Measurements from ENCODE around the gene CILP2. TPM values are rescaled to one million over a fixed set of nuclear protein-coding genes. Genes with fewer than 3 reads are reported as not detected.
A peak's percentile ranks its signal among the peaks of the same experiment; 100 is the strongest.

CILP2 gene
- total and polyA plus RNA-seq, 2 experiments from 2014 or later, result 4.0 to 21.6 TPM

DNA sequence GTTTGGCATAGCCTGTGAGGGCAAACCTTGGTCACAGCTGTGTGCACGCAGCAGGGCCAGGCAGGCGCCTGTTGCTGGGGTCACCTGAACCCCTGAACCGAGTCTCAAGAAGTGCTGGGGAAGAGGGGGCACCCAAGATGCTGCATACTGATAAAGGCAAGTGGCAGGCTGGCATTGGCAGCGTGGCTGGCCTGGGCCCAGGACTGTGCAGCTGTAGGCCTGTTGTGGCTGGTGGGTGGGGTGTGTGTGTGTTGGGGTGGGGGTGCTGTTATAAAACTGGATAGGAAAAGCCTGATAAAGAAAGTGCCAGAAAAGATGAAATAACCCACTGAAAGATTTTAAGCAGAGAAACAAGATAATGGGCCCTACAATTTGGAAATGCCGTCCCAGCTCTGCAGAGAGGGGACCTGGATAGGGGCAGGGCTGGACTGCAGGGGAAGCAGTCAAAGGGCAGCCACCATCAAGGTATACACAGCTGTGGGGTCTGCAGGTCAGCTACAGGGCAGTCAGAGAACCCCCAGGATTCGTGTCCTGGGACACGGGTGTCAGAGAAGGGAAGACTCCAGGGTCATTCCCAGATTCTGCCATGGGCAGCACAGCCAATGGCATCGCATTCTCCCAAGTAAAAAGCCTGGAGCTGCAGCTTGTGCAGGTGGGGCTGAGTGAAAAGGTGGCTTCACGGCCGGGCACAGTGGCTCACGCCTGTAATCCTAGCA lies 33.2 kb downstream of the CILP2 start (continued):
- TF ChIP-seq, protein P1, sequence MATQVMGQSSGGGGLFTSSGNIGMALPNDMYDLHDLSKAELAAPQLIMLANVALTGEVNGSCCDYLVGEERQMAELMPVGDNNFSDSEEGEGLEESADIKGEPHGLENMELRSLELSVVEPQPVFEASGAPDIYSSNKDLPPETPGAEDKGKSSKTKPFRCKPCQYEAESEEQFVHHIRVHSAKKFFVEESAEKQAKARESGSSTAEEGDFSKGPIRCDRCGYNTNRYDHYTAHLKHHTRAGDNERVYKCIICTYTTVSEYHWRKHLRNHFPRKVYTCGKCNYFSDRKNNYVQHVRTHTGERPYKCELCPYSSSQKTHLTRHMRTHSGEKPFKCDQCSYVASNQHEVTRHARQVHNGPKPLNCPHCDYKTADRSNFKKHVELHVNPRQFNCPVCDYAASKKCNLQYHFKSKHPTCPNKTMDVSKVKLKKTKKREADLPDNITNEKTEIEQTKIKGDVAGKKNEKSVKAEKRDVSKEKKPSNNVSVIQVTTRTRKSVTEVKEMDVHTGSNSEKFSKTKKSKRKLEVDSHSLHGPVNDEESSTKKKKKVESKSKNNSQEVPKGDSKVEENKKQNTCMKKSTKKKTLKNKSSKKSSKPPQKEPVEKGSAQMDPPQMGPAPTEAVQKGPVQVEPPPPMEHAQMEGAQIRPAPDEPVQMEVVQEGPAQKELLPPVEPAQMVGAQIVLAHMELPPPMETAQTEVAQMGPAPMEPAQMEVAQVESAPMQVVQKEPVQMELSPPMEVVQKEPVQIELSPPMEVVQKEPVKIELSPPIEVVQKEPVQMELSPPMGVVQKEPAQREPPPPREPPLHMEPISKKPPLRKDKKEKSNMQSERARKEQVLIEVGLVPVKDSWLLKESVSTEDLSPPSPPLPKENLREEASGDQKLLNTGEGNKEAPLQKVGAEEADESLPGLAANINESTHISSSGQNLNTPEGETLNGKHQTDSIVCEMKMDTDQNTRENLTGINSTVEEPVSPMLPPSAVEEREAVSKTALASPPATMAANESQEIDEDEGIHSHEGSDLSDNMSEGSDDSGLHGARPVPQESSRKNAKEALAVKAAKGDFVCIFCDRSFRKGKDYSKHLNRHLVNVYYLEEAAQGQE (IDR thresholded peaks at IDR 0.05; ENCODE audit: unreplicated experiment), result no peak
- TF ChIP-seq EZH2phosphoT487 (IDR thresholded peaks at IDR 0.05; ENCODE audit: unreplicated experiment) (no peak), JUNB (IDR thresholded peaks at IDR 0.05; ENCODE audit: unreplicated experiment) (no peak), ZNF331 (CRISPR knock-in tag; IDR thresholded peaks at IDR 0.05; ENCODE audit: low read depth) (no peak)
- TF ChIP-seq, protein P2, sequence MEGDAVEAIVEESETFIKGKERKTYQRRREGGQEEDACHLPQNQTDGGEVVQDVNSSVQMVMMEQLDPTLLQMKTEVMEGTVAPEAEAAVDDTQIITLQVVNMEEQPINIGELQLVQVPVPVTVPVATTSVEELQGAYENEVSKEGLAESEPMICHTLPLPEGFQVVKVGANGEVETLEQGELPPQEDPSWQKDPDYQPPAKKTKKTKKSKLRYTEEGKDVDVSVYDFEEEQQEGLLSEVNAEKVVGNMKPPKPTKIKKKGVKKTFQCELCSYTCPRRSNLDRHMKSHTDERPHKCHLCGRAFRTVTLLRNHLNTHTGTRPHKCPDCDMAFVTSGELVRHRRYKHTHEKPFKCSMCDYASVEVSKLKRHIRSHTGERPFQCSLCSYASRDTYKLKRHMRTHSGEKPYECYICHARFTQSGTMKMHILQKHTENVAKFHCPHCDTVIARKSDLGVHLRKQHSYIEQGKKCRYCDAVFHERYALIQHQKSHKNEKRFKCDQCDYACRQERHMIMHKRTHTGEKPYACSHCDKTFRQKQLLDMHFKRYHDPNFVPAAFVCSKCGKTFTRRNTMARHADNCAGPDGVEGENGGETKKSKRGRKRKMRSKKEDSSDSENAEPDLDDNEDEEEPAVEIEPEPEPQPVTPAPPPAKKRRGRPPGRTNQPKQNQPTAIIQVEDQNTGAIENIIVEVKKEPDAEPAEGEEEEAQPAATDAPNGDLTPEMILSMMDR (conservative IDR thresholded peaks at IDR 0.05; ENCODE audit: low read depth in 2 of 2), result no peak

GRCh38 chr19:19575411-19575810 lies 37.3 kb downstream of the CILP2 start:
- peaks cover 7% of the 10 kb centered on the region; the same call in 2 of the 3 replicates for H3K4me1 Mint-ChIP-seq
- Histone ChIP-seq H3K79me2 (replicated peaks; ENCODE audit: insufficient read depth) (no peaks in the 10 kb centered on the region), H4K20me1 (replicated peaks; ENCODE audit: insufficient read depth) (no peaks in the 10 kb centered on the region), H3K4me1 (ENCODE audit: insufficient read depth) (no peaks in the 10 kb centered on the region), H3K27ac (ENCODE audit: low read depth) (no peak overlapping the region), H3K4me3 (no peak overlapping the region), H3K36me3 (ENCODE audit: insufficient read depth) (no peaks in the 10 kb centered on the region), H3K9me2 (ENCODE audit: insufficient read depth) (no peaks in the 10 kb centered on the region), H2AFZ (no peak overlapping the region), H3K27me3 (ENCODE audit: insufficient read depth) (no peaks in the 10 kb centered on the region), H3K4me2 (no peak overlapping the region), H3F3A (replicated peaks; ENCODE audit: low read depth) (no peaks in the 10 kb centered on the region)
- no peak overlapping the region for H3K4me3 Mint-ChIP-seq
- no peaks in the 10 kb centered on the region for H3K36me3 Mint-ChIP-seq (ENCODE audit: low read depth)
- no peak overlapping the region for H3K27ac Mint-ChIP-seq
- H3K27me3 Mint-ChIP-seq (ENCODE audit: insufficient read depth, low read depth, poor library complexity), result peaks cover 2% of the 10 kb centered on the region
- peak; percentile 37 for DNase-seq (ENCODE audit: low spot score)
- ATAC-seq, result peak; percentile 94
- no peaks in the 10 kb centered on the region for H3K9me3 Mint-ChIP-seq
- TF ChIP-seq EZH2 (IDR thresholded peaks at IDR 0.05; ENCODE audit: low read depth, unreplicated experiment) (no peak), POLR2AphosphoS5 (IDR thresholded peaks at IDR 0.05; ENCODE audit: low read depth) (no peak), NANOG (IDR thresholded peaks at IDR 0.05; ENCODE audit: borderline replicate concordance) (no peak), EZH2phosphoT487 (IDR thresholded peaks at IDR 0.05; ENCODE audit: unreplicated experiment) (no peak), ZNF114 (CRISPR knock-in tag; IDR thresholded peaks at IDR 0.05) (no peak), ZNF331 (CRISPR knock-in tag; IDR thresholded peaks at IDR 0.05; ENCODE audit: low read depth) (no peak), JUNB (IDR thresholded peaks at IDR 0.05; ENCODE audit: unreplicated experiment) (no peak), CREB1 (CRISPR knock-in tag; IDR thresholded peaks at IDR 0.05; ENCODE audit: low read depth) (no peak)
- TF ChIP-seq, protein P3, sequence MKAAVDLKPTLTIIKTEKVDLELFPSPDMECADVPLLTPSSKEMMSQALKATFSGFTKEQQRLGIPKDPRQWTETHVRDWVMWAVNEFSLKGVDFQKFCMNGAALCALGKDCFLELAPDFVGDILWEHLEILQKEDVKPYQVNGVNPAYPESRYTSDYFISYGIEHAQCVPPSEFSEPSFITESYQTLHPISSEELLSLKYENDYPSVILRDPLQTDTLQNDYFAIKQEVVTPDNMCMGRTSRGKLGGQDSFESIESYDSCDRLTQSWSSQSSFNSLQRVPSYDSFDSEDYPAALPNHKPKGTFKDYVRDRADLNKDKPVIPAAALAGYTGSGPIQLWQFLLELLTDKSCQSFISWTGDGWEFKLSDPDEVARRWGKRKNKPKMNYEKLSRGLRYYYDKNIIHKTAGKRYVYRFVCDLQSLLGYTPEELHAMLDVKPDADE (IDR thresholded peaks at IDR 0.05), result no peak
- TF ChIP-seq, protein P2 (conservative IDR thresholded peaks at IDR 0.05; ENCODE audit: low read depth in 2 of 2), result no peak
- TF ChIP-seq, protein P1 (IDR thresholded peaks at IDR 0.05; ENCODE audit: unreplicated experiment), result no peak

Data from GM23338 (cell line).